COLO668 (cell line): Measurements from ENCODE around the gene YAF2.

Source experiments
- DNase-seq: peaks from one replicate; lab custom pipeline; 2025; ENCODE audit not compliant: unreplicated experiment; lab: John Stamatoyannopoulos, UW

YAF2 gene

GRCh38 chr12:42145552-42146215, 92.4 kb downstream of the YAF2 start:
- DNase-seq = no peak

GRCh38 chr12:42145197-42145549, 92.9 kb downstream of the YAF2 start:
- DNase-seq = no peak

- DNase-seq = peak; percentile 93
These were observed 93.4 kb downstream of the YAF2 start, which contains the start of gene GXYLT1 for GRCh38 chr12:42144408-42145196. Gene GXYLT1 (minus strand): TSS chr12:42144874. CDS start chr12:42144646, 228 bp downstream.

- DNase-seq = no peak
These were observed 94.0 kb downstream of the YAF2 start for GRCh38 chr12:42144158-42144407.

DNA sequence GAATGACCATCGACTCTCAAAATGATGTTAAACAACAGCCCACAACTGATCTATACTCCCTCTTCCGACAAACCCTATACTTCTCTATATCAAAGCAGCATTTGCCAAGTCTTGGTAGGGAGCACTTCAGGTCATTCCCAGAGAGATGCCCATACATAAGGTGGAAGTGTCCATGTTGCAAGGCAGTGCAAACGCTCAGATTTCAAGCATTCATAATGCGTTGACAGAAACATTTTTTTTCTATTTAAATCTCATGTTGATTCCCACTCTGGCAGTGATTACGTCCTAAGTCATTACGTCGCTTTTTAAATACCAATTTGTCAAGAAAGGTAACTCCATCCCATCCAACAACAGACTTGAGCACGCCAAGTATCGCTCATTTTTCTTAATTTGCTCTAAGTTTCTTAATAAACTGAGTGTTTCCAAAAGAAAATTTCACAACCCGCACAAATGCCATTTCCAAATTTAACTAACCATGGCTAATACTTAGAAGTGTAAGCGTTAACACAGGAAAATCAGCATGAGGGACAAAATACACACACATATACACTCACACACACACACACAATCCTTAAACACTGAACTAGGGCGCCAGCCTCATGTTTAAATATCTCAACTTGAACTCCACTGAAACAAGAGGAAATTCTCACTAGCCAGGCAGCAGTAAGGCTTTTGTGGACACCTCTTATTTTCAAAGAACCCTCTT, 94.4 kb downstream of the YAF2 start:
- DNase-seq = no peak

- no peak for DNase-seq
These were observed 96.0 kb downstream of the YAF2 start for GRCh38 chr12:42141981-42142606.

DNA sequence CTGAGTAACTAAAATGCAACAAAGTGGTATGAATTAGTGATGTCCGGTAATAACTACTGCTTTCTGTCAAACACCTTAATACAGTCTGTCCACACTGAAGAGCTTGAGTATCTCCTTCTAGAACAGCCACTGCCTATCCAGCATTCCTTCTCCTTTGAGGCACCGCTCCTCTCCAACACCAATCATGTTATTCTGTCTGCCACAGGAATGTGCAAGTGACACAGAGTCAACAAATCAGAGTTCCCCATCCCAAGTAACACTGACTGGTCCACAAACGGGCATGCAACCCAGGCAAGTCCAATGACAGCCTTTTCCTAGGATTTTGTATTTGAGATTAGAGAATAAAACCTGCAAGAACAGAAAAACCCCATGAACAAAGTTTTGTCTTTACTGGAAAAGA, 97.1 kb downstream of the YAF2 start:
- no peak for DNase-seq

GRCh38 chr12:42135259-42135814, 102.7 kb downstream of the YAF2 start:
- DNase-seq = no peak

- no peak for DNase-seq
These were observed 107.2 kb downstream of the YAF2 start for GRCh38 chr12:42130672-42131402.

DNA sequence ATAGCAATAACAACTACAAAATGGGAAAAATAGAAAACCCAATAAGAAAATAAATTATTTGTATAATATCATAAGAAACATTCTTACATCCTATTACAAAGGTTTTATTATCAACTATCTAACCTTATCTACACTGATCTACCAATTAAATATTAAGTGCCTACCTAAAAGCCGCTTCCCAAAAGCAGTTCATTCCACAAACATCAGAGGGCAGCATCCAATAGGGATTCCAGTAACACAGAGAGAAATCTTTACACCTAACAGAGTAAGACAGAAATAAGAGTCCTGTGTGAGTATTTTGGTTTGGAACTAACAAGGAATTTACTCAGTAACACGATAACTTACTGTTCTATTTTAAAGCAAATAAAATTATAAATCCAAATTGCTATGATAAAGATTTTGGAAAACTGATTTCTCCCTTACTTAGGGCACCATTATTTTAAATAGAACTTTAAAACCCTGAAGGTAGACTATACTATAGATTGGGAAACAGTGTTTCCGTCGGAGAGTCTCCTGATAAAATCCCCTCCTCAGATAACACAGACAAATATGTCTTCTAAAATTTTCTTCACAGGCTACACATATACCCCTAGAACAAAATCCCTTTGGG, 108.3 kb downstream of the YAF2 start:
- peak; percentile 6 for DNase-seq

GRCh38 chr12:42128888-42129287, 109.2 kb downstream of the YAF2 start:
- no peak for DNase-seq

DNA sequence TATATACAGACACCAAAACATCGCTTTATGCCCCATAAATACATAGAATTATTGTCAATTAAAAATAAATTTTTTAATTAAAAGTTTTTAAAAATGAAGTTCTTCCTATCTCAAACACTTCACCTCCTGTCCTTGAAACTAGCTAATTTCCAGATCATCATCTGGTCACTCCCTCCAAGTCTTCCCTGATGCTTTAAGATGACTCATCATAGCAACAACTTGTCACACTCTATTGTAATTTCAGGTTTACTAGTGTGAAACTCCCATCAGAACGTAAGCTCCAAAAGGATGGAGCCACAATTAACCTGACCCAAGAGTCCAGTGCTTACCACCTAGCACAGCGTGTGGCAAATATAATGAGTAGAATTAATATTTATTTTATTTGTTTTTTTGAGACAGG, 109.7 kb downstream of the YAF2 start:
- no peak for DNase-seq

GRCh38 chr12:42126963-42127362, 111.1 kb downstream of the YAF2 start:
- DNase-seq = no peak

DNA sequence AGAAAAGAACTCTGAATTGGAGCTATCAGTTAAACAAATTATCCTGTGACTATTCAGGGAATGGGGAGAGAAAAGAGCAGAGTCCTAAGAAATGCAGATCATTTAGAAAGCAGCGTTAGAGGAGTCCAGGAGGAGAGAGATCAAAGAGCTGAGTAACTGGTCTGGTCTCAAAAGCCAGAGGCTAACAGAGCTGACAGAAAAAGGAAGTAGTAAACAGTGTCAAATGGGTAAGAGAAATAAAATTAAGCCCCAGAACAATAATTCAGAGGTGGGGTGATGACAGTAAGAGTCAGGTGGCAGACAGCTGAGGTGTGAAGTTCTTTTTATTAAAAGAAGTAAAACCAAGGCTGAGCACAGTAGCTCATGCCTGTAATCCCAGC, 112.7 kb downstream of the YAF2 start:
- DNase-seq = no peak

GRCh38 chr12:42124764-42125387, 113.2 kb downstream of the YAF2 start:
- DNase-seq = no peak

DNA sequence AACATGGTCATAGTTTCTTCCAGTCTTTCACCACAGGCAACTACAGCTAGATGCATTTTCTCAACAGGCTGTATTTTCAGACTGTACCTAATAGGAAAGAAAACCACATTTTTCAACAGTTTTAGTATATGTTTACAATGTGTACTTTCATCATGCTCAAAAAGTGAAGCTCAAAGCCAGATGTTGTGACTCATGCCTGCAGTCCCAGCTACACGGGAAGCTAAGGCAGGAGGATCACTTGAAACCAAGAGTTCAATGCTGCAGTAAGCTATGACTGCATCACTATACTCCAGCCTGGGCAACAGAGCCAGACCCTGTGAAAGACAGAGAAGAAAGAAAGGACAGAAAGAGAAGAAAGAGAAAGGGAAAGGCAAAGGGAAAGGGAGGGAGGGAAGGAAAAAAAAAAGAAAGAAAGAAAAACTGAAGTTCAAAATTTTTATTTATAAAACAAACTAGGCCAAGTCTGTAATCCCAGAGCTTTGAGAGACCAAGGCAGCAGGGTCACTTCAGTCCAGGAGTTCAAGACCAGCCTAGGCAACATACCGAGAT, 118.9 kb downstream of the YAF2 start:
- DNase-seq = no peak

DNA sequence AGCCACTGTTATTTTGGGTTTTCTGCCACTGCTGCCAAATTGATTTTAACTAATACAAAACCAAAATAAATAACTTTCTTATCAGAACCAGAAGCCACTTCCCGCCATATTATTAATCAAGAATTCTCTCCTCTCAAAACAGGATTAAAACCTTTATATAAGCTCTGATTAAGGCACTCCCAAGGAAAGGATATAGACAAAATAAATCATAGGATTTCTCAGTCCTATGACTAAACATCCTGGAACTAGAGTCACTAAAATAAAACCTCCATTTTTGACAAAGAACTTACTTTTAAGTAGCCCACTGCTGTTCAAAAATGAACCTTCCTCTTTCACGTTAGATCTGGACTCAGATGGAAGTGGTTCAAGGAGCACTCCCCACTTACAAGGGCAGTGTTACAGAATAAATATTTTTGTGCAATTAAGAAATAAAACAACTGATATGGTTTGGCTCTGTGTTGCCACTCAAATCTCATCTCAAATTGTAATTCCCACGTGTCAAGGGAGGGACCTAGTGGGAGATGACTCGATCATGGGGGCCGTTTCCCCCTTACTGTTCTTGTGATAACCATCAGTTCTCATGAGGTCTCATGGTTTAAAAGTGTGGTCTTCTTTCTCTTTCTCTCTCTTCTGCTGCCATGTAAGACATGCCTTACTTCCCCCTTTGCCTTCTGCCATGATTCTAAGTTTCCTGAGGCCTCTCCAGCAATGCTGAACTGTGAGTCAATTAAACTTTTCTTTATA, 119.7 kb downstream of the YAF2 start:
- no peak for DNase-seq

- no peak for DNase-seq
These were observed 129.0 kb downstream of the YAF2 start for GRCh38 chr12:42109031-42109430.
